Activated CD8-positive, alpha-beta memory T cell treated with anti-CD3 and anti-CD28 coated beads, Interleukin-2, amount 10 ng/mL, durations not matched to agents 7 days and 5 days (primary cell): Measurements from ENCODE around the gene RBMX. TPM values are rescaled to one million over a fixed set of nuclear protein-coding genes. Genes with fewer than 3 reads are reported as not detected.
A peak's percentile ranks its signal among the peaks of the same experiment; 100 is the strongest.
"Not testable (repeated sequence)": the region's sequence is repeated elsewhere in the genome, so short reads cannot be mapped to it uniquely, and the experiment has no call there.

Source experiments
- ATAC-seq: fragments of 150-1000 bp; cut with Tn5 transposase; one replicate; pipeline ENCODE4 v1.10.0; 2021; ENCODE audit warnings: moderate library complexity
- CTCF ChIA-PET: fragments of 350-600 bp; sonication (Branson Sonifier 250); formaldehyde crosslinking; loops from one replicate; lab custom pipeline; 2021; ENCODE audit warnings: antibody characterized with exemption; lab: Charles Lee
- DNase-seq: peaks from one replicate; pipeline ENCODE4 v3.0.0-alpha.2; 2020
- H3K27ac Mint-ChIP-seq: one replicate; pipeline ENCODE4 v1.8.0; 2021; ENCODE audit warnings: mild to moderate bottlenecking, mixed read lengths
- H3K27me3 Mint-ChIP-seq: one replicate; pipeline ENCODE4 v1.8.0; 2021; ENCODE audit warnings: mixed read lengths
- H3K36me3 Mint-ChIP-seq: one replicate; pipeline ENCODE4 v1.8.0; 2021; ENCODE audit warnings: mild to moderate bottlenecking, mixed read lengths
- H3K4me1 Mint-ChIP-seq: one replicate; pipeline ENCODE4 v1.8.0; 2021; ENCODE audit warnings: mixed read lengths
- H3K4me3 Mint-ChIP-seq: one replicate; pipeline ENCODE4 v1.8.0; 2021; ENCODE audit warnings: mild to moderate bottlenecking, moderate library complexity, mixed read lengths
- H3K9me3 Mint-ChIP-seq: one replicate; pipeline ENCODE4 v1.8.0; 2022; ENCODE audit warnings: low read depth, mixed read lengths
- total RNA-seq, 2 experiments: library from RNA; stranded (reverse); gene quantifications; one replicate each; pipeline ENCODE4 v1.2.3, GENCODE V29; 2021

RBMX gene
- total RNA-seq, 2 experiments from 2014 or later, result 247 to 301 TPM

GRCh38 chrX:136899221-136899620 lies 18.7 kb upstream of the RBMX start:
- no peak for DNase-seq
- Mint-ChIP-seq H3K4me3 (no peak overlapping the region), H3K9me3 (no peaks in the 10 kb centered on the region), H3K27ac (no peak overlapping the region), H3K27me3 (no peaks in the 10 kb centered on the region), H3K4me1 (peaks cover 2% of the 10 kb centered on the region), H3K36me3 (no peaks in the 10 kb centered on the region)
- CTCF ChIA-PET, result no interaction called here
- no peak for ATAC-seq

GRCh38 chrX:136898752-136899151 lies 18.2 kb upstream of the RBMX start:
- H3K36me3 Mint-ChIP-seq, CTCF ChIA-PET, H3K9me3 Mint-ChIP-seq, ATAC-seq, DNase-seq, H3K27me3 Mint-ChIP-seq, H3K4me3 Mint-ChIP-seq, H3K4me1 Mint-ChIP-seq: not testable (repeated sequence)
- H3K27ac Mint-ChIP-seq, result peak overlapping the region; percentile 24

- Mint-ChIP-seq H3K27ac (no peak overlapping the region), H3K9me3 (no peaks in the 10 kb centered on the region), H3K4me3 (no peak overlapping the region), H3K36me3 (no peaks in the 10 kb centered on the region), H3K27me3 (no peaks in the 10 kb centered on the region), H3K4me1 (peaks cover 2% of the 10 kb centered on the region)
- CTCF ChIA-PET, result interaction anchor here (1.8 kb wide), 1 partner anchor 29 kb away, joined by 5 read pairs; no protein-coding TSS in a partner anchor
- no peak for DNase-seq
- no peak for ATAC-seq
Observed at GRCh38 chrX:136896121-136896914, 15.8 kb upstream of the RBMX start.

GRCh38 chrX:136892412-136892811 lies 11.9 kb upstream of the RBMX start:
- H3K9me3 Mint-ChIP-seq, result no peaks in the 10 kb centered on the region
- CTCF ChIA-PET, result interaction anchor here (1.2 kb wide), 1 partner anchor 160 kb away, joined by 3 read pairs; no protein-coding TSS in a partner anchor
- no peak overlapping the region for H3K4me3 Mint-ChIP-seq
- no peaks in the 10 kb centered on the region for H3K36me3 Mint-ChIP-seq
- DNase-seq (no peak), ATAC-seq (no peak)
- H3K27ac Mint-ChIP-seq, result peak overlapping the region; percentile 34
- H3K4me1 Mint-ChIP-seq, result no peaks in the 10 kb centered on the region
- no peaks in the 10 kb centered on the region for H3K27me3 Mint-ChIP-seq

- H3K9me3 Mint-ChIP-seq, H3K27me3 Mint-ChIP-seq, DNase-seq, H3K4me1 Mint-ChIP-seq, H3K27ac Mint-ChIP-seq, CTCF ChIA-PET, ATAC-seq, H3K36me3 Mint-ChIP-seq, H3K4me3 Mint-ChIP-seq: not testable (repeated sequence)
Observed at GRCh38 chrX:136890596-136890995, 10.1 kb upstream of the RBMX start.

- H3K4me1 Mint-ChIP-seq, result peaks cover 5% of the 10 kb centered on the region
- H3K4me3 Mint-ChIP-seq, result no peak overlapping the region
- H3K27ac Mint-ChIP-seq, result no peak overlapping the region
- H3K27me3 Mint-ChIP-seq, result no peaks in the 10 kb centered on the region
- no peaks in the 10 kb centered on the region for H3K36me3 Mint-ChIP-seq
- DNase-seq, result no peak
- no peak for ATAC-seq
- CTCF ChIA-PET, result no interaction called here
- no peaks in the 10 kb centered on the region for H3K9me3 Mint-ChIP-seq
Observed at GRCh38 chrX:136889269-136889668, 8.7 kb upstream of the RBMX start.

DNA sequence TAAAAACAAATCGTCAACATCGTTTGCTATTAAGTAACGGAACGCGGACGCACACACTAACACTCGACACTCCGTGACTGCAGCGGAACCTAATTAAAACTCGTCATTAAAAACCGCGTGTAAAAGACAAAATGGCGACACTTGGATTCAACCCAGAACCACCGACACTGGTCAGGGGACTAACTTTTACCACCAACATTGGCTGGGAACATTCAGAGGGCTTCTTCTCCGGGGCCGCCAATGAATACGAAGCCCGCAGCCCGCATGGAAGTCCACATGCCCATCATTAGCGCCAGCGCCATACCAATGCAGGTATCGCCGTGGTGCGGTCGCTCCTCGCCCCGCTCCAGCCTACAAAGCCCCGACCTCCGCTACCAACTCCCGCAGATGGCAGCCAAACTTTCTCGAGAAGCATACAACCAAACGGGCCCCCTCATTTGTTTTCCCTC lies 498 bp downstream of the RBMX start:
- ATAC-seq (peak; percentile 34), DNase-seq (no peak)
- H3K36me3 Mint-ChIP-seq, result peaks cover 33% of the 10 kb centered on the region
- H3K9me3 Mint-ChIP-seq, result no peaks in the 10 kb centered on the region
- H3K4me3 Mint-ChIP-seq, result peak overlapping the region; percentile 99
- peak overlapping the region; percentile 99 for H3K27ac Mint-ChIP-seq
- peaks cover 24% of the 10 kb centered on the region for H3K4me1 Mint-ChIP-seq
- no peaks in the 10 kb centered on the region for H3K27me3 Mint-ChIP-seq
- CTCF ChIA-PET, result no interaction called here

- CTCF ChIA-PET, result interaction anchor here (0.7 to 1.0 kb wide), 4 partner anchors 8 to 330 kb away, joined by 3 to 5 read pairs (median 3); no protein-coding TSS in a partner anchor
- Mint-ChIP-seq H3K27ac (peak overlapping the region; percentile 99), H3K4me1 (peaks cover 29% of the 10 kb centered on the region), H3K27me3 (no peaks in the 10 kb centered on the region), H3K36me3 (peaks cover 39% of the 10 kb centered on the region), H3K9me3 (no peaks in the 10 kb centered on the region), H3K4me3 (peak overlapping the region; percentile 99)
- ATAC-seq, result no peak
- DNase-seq, result no peak
Observed at GRCh38 chrX:136879001-136879687, 1.4 kb downstream of the RBMX start.

- Mint-ChIP-seq H3K4me3 (peak overlapping the region; percentile 99), H3K27ac (peak overlapping the region; percentile 99), H3K27me3 (no peaks in the 10 kb centered on the region), H3K4me1 (peaks cover 32% of the 10 kb centered on the region), H3K9me3 (no peaks in the 10 kb centered on the region), H3K36me3 (peaks cover 45% of the 10 kb centered on the region)
- DNase-seq, result no peak
- ATAC-seq, result no peak
- CTCF ChIA-PET, result no interaction called here
Observed at GRCh38 chrX:136878423-136878822, 2.1 kb downstream of the RBMX start.

GRCh38 chrX:136874114-136874513 lies 6.4 kb downstream of the RBMX start:
- DNase-seq, H3K27ac Mint-ChIP-seq, H3K4me3 Mint-ChIP-seq, ATAC-seq, H3K9me3 Mint-ChIP-seq, CTCF ChIA-PET, H3K27me3 Mint-ChIP-seq: not testable (repeated sequence)
- Mint-ChIP-seq H3K4me1 (peaks cover 53% of the 10 kb centered on the region), H3K36me3 (peaks cover 60% of the 10 kb centered on the region)

DNA sequence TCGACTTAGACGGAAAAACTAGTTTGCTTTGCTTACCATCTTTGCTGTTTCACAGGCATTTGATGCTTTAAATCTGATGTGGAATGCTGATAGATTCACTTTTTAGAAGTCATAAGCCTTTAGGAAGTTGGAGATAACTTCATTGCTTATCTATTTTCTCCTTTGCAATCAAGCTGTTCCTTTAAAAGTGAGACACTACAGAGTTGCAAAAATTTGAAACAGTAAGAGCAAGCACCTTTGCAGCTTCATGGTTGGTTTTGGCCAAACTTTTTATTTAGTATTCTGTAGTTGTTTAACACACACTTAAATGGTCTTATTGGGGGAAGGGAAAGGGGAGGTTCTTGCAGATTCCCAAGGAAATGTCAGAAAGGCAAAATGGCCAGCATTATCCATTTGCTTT lies 7.3 kb downstream of the RBMX start:
- CTCF ChIA-PET, DNase-seq, ATAC-seq, H3K4me3 Mint-ChIP-seq, H3K9me3 Mint-ChIP-seq, H3K27ac Mint-ChIP-seq, H3K27me3 Mint-ChIP-seq: not testable (repeated sequence)
- peaks cover 58% of the 10 kb centered on the region for H3K4me1 Mint-ChIP-seq
- peaks cover 60% of the 10 kb centered on the region for H3K36me3 Mint-ChIP-seq

- Mint-ChIP-seq H3K4me1 (peaks cover 57% of the 10 kb centered on the region), H3K9me3 (no peaks in the 10 kb centered on the region), H3K36me3 (peaks cover 61% of the 10 kb centered on the region), H3K27ac (no peak overlapping the region), H3K27me3 (no peaks in the 10 kb centered on the region), H3K4me3 (no peak overlapping the region)
- CTCF ChIA-PET, result interaction anchor here (1.2 kb wide), 1 partner anchor 88 kb away, joined by 3 read pairs; no protein-coding TSS in a partner anchor
- DNase-seq, result no peak
- ATAC-seq, result no peak
Observed at GRCh38 chrX:136872091-136872700, 8.3 kb downstream of the RBMX start.

DNA sequence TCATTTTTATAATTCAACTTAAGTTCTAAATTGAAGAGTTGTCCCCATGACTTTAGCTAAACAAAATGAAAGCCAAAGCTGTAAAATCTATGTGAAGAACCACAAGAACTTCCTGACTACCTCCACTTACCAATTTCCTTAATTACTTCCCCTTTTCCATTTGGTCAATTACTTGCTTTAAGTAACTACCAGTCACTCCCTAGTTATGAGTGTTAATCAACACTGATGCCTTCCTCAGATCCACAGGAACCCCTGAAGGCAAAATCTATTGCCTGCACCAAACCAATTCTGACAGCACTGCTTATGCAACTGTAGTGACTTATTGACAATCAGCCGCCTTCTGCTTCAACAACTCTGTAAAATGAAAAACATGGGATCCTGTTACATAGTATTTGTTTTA lies 10.5 kb downstream of the RBMX start:
- H3K36me3 Mint-ChIP-seq, result peaks cover 64% of the 10 kb centered on the region
- CTCF ChIA-PET, result interaction anchor here (0.5 kb wide), 1 partner anchor 45 kb away, joined by 4 read pairs; no protein-coding TSS in a partner anchor

More for the DNA sequence above, 10.5 kb downstream of the RBMX start:
- ATAC-seq (no peak), DNase-seq (no peak)
- peaks cover 64% of the 10 kb centered on the region for H3K4me1 Mint-ChIP-seq
- peak overlapping the region; percentile 68 for H3K27ac Mint-ChIP-seq
- H3K9me3 Mint-ChIP-seq, result no peaks in the 10 kb centered on the region
- no peaks in the 10 kb centered on the region for H3K27me3 Mint-ChIP-seq
- no peak overlapping the region for H3K4me3 Mint-ChIP-seq
